ENCODE results near the gene EGLN2.
"Not testable (repeated sequence)": the region's sequence is repeated elsewhere in the genome, so short reads cannot be mapped to it uniquely, and the experiment has no call there.

The EGLN2 gene

GRCh38 chr19:40798683-40799557 lies at the start of gene EGLN2:
Gene EGLN2, plus strand, starts transcription at chr19:40799191. Its CDS starts 1,382 bp downstream, at chr19:40800573.
- DNase-seq = peak; percentile 100

- DNase-seq = peak; percentile 100
Measured at GRCh38 chr19:40750058-40750873, 48.7 kb upstream of the EGLN2 start, which contains the start of gene ACTMAP. Gene ACTMAP, minus strand, starts transcription at chr19:40750477. Its CDS starts 674 bp downstream, at chr19:40749803.

GRCh38 chr19:40750874-40751537 lies 48.0 kb upstream of the EGLN2 start, which contains the start of gene SNRPA:
Gene SNRPA, plus strand, starts transcription at chr19:40751203. Its CDS starts 206 bp downstream, at chr19:40751409.
- DNase-seq = peak; percentile 95

GRCh38 chr19:40752257-40752781 lies 46.7 kb upstream of the EGLN2 start:
- DNase-seq = no peak

GRCh38 chr19:40754611-40755247 lies 44.3 kb upstream of the EGLN2 start:
- DNase-seq = peak; percentile 33

GRCh38 chr19:40755248-40755624 lies 43.8 kb upstream of the EGLN2 start:
- no peak for DNase-seq

GRCh38 chr19:40755791-40756190 lies 43.2 kb upstream of the EGLN2 start:
- no peak for DNase-seq

- no peak for DNase-seq
Measured at GRCh38 chr19:40756502-40757110, 42.4 kb upstream of the EGLN2 start.

- no peak for DNase-seq
Measured at GRCh38 chr19:40758491-40758890, 40.5 kb upstream of the EGLN2 start.

GRCh38 chr19:40759352-40759751 lies 39.6 kb upstream of the EGLN2 start:
- no peak for DNase-seq

GRCh38 chr19:40762754-40763470 lies 36.1 kb upstream of the EGLN2 start:
- no peak for DNase-seq

- DNase-seq = no peak
Measured at GRCh38 chr19:40763526-40763925, 35.5 kb upstream of the EGLN2 start.

- DNase-seq = no peak
Measured at GRCh38 chr19:40763963-40764362, 35.0 kb upstream of the EGLN2 start.

GRCh38 chr19:40766385-40766784 lies 32.6 kb upstream of the EGLN2 start:
- not testable (repeated sequence) for DNase-seq

GRCh38 chr19:40768869-40769268 lies 30.1 kb upstream of the EGLN2 start:
- no peak for DNase-seq

- DNase-seq = not testable (repeated sequence)
Measured at GRCh38 chr19:40771101-40771862, 27.7 kb upstream of the EGLN2 start.

GRCh38 chr19:40774916-40775631 lies 23.9 kb upstream of the EGLN2 start, which contains the start of gene MIA:
Gene MIA, plus strand, starts transcription at chr19:40775521. Its CDS starts 22 bp downstream, at chr19:40775543.
- DNase-seq = no peak

GRCh38 chr19:40775632-40776022 lies 23.4 kb upstream of the EGLN2 start:
- no peak for DNase-seq

- no peak for DNase-seq
Measured at GRCh38 chr19:40776364-40776763, 22.6 kb upstream of the EGLN2 start.

Data from CD4-positive, alpha-beta T cell treated with Interleukin-15 for 1 hour (primary cell).